ENCODE data around the gene ARHGEF10L.

The ARHGEF10L gene

GRCh38 chr1:17684810-17685209, 145.3 kb downstream of the ARHGEF10L start:
- no peak for DNase-seq

- DNase-seq = no peak
These were observed 146.8 kb downstream of the ARHGEF10L start for GRCh38 chr1:17686258-17686657.

GRCh38 chr1:17687145-17687544, 147.6 kb downstream of the ARHGEF10L start:
- no peak for DNase-seq

GRCh38 chr1:17688217-17688810, 148.8 kb downstream of the ARHGEF10L start:
- DNase-seq = no peak

GRCh38 chr1:17689011-17689410, 149.5 kb downstream of the ARHGEF10L start:
- DNase-seq = no peak

DNA sequence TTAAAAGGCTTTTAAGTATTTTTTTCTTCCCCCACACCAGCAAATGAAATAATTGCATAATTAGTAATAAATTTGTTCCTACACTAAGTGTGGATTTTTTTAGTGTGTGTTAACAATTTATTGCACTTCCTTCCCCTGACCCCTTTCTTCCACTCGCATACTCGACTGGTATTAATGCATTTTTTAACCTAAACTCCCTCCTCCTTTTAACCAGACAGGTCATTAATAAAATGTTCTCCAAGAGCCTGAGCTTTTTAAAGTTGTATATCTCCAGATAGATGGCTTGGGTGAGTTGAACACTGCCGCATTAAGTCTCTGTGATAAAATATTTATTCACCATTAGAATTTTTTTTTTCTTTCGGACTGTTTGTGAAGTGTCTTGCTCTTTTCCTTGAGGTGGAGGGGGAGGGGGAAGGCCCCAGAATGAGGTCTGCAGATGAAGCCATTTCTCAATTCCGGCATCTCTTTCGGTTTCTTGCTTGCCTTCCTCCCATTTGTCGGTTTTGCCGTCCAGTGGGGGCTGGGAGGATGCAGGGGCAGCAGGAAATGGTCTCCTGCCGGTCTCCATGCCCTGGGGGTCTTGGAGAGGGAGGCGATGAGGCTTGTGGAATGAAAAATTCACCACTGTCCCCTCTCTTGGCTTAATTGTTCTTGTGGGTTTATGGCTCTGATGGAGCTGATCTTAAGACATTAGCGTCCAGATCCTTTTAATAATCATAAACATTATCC, 151.6 kb downstream of the ARHGEF10L start:
- DNase-seq = no peak

DNA sequence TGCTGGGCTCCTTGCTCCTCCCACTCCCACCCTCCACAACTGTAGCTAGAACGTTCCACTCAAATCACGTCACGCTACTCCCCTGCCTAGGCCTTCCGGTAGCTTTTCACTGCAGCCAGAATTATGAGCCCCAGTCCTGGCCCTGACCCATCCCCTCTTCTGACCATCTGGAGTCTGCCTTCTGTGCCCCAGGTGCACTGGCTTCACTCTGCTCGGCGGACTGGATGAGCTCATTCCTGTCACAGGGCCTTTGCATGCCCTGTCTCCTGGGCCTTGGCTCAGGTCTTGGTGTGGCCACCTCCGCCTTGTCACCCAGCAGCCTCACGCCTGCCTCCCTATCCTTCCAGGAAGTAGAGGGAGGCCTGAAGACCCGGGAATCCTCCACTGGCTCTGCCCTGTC, 153.1 kb downstream of the ARHGEF10L start:
- no peak for DNase-seq

- DNase-seq = no peak
These were observed 157.2 kb downstream of the ARHGEF10L start for GRCh38 chr1:17696417-17697301.

DNA sequence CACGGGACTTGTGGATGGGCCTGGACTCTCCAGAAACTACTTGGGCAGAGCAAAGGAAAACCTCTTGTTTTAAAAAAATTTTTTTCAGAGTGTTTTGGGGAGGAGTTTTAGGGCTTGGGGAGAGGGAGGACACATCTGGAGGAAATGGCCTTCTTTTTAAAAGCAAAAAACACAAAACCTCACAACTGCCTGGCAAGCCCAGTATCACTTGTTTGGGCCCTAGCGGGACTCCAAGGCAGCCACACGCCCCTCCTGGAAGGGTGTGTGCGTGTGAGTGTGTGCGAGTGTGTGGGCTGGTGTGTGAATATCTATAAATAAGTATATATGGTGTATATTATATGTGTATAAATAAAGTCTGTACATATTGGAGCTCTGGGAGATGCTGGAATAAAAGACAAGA, 158.0 kb downstream of the ARHGEF10L start:
- DNase-seq = no peak

- no peak for DNase-seq
These were observed 160.1 kb downstream of the ARHGEF10L start for GRCh38 chr1:17699581-17699980.

DNA sequence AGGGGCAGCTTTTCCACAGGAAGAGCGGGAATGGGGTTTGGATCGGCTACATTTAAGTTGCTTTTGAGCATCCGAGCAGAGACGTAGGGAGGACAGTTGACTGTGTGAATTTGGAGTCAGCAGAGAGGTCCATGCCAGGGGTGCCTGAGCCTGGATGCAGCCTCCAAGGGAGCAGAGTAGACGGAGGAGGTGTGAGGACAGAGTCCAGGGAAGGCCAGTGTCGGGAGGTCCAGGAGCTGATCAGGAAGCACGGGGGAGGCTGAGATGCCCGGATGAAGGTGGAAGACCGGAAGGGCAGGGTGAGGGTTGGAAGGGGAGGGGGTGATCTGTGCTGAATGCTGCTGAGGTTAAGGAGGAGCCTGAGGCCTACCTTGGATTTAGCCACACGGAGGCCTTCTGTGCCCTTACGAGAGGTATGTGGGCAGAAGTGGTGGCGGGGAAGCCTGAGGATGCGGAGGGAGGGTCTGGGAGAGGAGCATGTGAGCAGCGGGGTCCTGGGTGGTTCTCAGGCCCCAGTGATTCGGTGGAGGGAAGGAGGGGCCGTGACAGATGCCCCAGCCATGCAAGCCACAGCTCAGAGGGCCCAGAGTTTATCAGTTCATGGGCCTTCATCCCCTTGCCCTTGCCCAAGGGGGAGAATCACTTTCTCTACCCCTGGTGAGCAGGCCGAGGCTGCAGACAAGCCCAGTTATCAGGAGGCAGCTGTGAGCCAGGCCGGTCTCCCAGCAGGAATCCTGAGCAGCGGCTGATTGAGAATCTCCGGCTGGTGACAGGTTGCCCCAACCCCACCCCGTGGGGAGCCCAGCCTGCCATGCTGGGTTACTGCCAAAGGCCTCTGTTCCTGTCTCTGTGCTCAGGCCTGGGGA, 161.7 kb downstream of the ARHGEF10L start:
- no peak for DNase-seq

- no peak for DNase-seq
These were observed 164.7 kb downstream of the ARHGEF10L start for GRCh38 chr1:17704176-17704575.

GRCh38 chr1:17706445-17706844, 166.9 kb downstream of the ARHGEF10L start:
- DNase-seq = no peak

GRCh38 chr1:17709981-17710380, 170.5 kb downstream of the ARHGEF10L start:
- DNase-seq = no peak

DNA sequence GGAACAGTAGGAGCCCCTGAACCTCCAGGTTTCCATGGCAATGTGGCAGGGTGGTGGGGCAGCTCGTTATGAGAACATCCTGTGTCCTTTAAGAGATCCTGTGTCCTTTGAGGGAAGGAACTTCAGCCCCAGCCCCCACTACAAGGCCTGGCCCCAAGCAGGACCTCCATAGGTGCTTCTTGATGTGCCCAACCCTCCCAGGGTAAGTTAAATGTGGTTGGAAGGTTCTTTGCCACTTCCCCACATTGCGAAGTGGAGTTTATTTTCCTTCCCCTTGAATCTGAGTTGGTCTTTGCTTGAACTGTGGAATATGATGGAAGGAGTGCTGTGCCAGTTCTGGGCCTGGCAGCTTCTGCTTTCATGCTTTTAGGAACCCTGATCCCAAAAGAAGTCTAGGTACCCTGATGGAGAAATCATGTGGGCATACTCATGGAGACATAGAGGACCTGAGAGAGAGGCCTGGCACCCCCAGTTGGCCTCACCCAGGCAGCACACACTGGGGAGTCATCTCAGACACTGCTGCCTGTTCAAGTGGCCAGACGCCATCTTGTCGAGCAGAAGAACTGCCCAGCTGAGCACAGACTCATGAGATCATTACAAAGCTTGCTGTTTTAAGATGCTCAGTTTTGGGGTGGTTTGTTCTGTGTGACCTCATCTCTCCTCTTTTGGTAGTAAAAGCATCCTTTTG, 171.5 kb downstream of the ARHGEF10L start:
- DNase-seq = no peak

DNA sequence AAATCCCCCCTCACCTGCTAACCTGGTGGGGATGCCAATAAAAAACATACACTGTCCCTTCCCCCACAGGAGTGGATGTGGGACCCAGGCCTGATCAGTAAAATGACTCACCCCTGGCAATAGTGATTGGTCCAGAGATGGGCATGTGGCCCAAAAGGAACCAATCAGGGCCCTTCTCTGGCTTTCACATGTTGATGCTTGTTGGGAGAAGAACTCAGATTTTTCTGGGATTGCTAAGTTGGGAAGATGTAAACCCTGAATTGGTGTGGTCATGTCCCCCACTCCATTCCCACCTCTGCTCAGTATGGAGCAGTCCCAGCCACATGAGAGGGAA, 172.0 kb downstream of the ARHGEF10L start:
- no peak for DNase-seq

DNA sequence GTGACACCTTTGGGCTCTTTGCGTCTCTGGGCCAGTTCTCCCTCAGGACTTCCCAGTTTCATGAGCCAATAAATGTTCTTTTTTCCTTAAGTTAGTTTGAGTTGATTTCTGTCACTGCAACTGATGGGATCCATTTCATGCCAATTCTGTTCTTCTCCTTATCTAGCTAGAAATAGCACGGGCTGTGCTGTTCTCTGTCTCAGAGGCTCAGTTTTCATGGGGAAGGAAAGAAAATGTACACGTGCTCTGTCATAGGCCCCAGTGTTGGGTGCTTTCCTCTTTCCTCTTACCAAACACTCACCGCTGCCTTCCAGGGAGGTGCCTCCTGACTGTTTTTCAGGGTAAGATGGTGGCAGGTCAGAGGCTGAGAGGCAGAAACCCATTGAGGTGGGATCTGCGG, 172.4 kb downstream of the ARHGEF10L start:
- no peak for DNase-seq

DNA sequence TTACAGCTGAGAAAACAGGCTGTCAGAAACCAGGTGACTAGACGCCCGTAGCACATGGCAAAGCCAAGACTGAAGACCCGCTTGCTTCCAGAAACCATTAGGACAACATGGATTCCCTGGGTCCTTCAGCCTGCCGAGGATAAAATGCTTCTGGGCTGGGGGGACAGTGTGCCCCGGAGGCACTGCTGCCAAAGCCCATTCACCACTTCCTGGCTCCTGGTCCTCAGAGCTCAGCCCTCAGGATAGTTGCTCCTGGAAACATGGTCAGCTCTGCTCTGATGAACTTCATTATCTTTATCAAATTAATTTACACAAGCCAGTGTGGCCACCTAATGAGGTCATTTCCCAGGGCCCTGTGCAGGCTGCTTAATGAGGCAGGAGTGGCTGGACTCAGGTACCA, 174.5 kb downstream of the ARHGEF10L start:
- DNase-seq = no peak

DNA sequence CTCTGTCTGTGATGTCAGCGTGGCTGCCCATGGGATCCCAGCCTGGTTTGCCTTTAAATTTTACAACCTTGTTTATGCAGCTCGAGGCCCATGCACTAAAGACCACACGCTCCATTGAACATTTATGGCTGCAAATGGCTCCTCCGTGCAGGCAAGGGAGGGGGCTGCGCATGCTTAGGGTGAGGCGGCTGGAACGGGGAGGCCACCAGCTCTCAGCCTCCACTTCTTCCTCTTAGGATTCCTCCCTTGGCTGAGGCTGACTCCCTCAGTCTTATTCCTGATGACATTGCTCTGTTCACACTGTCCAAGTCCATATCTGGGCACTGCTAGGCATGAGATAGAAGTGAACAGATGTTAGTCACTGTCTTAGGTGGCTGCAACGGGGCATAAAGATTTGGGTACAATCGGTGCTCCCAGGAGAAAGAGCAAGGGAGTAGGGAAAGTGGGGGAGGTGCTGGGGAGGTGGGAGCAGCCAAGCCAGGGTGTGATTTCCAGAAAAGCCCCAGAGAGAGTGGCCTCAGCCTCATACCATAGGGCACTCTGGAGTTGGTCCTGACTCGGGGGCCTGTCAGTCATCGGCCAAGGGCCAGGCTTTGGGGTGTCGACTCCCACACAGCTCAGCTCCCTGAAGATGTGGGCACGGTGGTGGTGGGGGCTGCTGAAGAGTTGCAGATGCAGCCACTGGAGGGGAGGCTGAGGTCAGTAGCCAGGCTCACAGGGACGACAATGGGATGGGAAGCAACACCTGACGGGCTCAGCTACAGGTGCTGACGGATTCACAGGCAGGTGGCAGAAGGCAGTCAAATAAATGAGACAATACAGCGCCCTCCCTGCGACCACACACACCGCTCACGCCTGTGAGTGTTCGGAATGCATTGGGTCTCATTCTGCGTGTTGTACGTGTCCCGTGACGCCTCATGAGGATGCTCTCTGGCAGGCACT, 178.4 kb downstream of the ARHGEF10L start:
- no peak for DNase-seq

DNA sequence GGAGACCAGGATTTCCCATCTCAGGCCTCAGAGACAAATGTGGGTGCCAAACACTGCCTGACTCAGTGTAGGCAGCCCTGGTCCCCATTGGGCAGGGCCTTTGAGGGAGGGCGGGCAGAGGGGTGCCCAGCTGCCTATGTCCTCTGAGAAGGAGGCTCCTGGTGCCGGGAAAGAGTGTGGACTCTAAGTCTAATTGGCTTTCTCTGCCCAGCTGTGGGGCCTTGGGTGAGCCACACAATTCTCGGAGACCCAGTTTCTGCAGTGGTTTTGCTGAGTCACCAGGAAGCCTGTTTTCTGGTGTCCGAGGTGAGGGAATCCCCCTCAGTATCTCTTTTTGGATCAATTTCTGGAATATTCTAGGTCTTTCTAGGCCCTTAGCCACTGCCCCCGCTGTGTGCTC, 180.4 kb downstream of the ARHGEF10L start:
- no peak for DNase-seq

DNA sequence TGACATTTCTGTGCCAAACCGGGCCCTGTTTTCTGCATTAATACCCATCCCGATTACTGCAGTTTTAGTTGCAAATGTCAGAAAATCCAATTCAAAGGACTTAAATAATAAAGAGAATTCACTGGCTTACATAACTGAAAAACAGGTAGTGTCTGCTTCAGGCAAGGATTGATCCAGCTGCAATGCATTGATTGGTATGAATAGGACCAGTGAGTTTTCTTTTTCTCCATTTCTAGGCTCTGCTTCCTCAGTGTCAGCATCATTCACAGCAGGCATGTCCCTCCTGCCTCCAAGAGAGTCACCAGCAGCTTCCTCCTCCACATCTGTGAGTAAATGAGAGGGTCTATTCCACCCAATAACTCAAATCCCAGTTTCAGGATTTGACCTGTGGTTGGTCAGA, 181.9 kb downstream of the ARHGEF10L start:
- no peak for DNase-seq
